AG04449 (cell line): ENCODE data around the gene UFD1.

Experiments used
- CTCF ChIA-PET: fragments of 350-600 bp; formaldehyde crosslinking; extraction: SDS; loops from one replicate; lab custom pipeline; 2021; ENCODE audit warnings: antibody characterized with exemption; lab: Yijun Ruan, JAX
- POLR2A ChIA-PET: fragments of 400-600, 350-600 bp; formaldehyde crosslinking; extraction: SDS; loops from one replicate; lab custom pipeline; 2020; ENCODE audit warnings: antibody characterized with exemption, inconsistent platforms; lab: Yijun Ruan, JAX
- DNase-seq: peaks from one replicate; pipeline ENCODE4 v3.0.0-alpha.2; 2010; ENCODE audit warnings: low read depth, low spot score
- H3K4me3 ChIP-seq: 2 replicates; pipeline ENCODE4 v1.5.1; 2011; ENCODE audit warnings: low read depth, mild to moderate bottlenecking, control low read depth, low read length
- CTCF ChIP-seq: IDR thresholded peaks from one replicate; pipeline ENCODE4 v1.5.1; 2011; ENCODE audit warnings: mild to moderate bottlenecking, moderate library complexity, low read length, control low read depth, inconsistent platforms; ENCODE audit not compliant: insufficient read depth; ENCODE audit errors: missing control alignments

UFD1 gene

GRCh38 chr22:19498866-19499190 lies 19.8 kb upstream of the UFD1 start:
- TF ChIP-seq CTCF, result no peak
- no peak for DNase-seq
- ChIA-PET POLR2A (no interaction called here), CTCF (interaction anchor here (4.2 kb wide), 1 partner anchor 132 kb away, joined by 66 read pairs; no protein-coding TSS in a partner anchor)
- no peak overlapping the region for H3K4me3 ChIP-seq

GRCh38 chr22:19498154-19498865 lies 19.3 kb upstream of the UFD1 start:
- POLR2A ChIA-PET, result no interaction called here
- no peak overlapping the region for H3K4me3 ChIP-seq
- DNase-seq, result no peak
- TF ChIP-seq CTCF, result no peak
- CTCF ChIA-PET, result interaction anchor here (0.8 to 4.2 kb wide), 3 partner anchors 13 to 136 kb away, joined by 3 to 66 read pairs (median 4); no protein-coding TSS in a partner anchor

GRCh38 chr22:19497245-19497644 lies 18.3 kb upstream of the UFD1 start:
- H3K4me3 ChIP-seq, result no peak overlapping the region
- DNase-seq, result peak; percentile 29
- ChIA-PET CTCF (interaction anchor here (0.8 to 4.2 kb wide), 2 partner anchors 12 to 133 kb away, joined by 3 to 66 read pairs; no protein-coding TSS in a partner anchor), POLR2A (interaction anchor here (0.6 kb wide), 1 partner anchor 180 kb away, joined by 5 read pairs; no protein-coding TSS in a partner anchor)
- no peak for TF ChIP-seq CTCF

- CTCF ChIA-PET, result interaction anchor here (0.9 to 4.2 kb wide), 6 partner anchors 13 to 134 kb away, joined by 3 to 66 read pairs (median 4); partner anchors contain the start of genes CDC45 and UFD1
- POLR2A ChIA-PET, result no interaction called here
- DNase-seq, result no peak
- no peak for TF ChIP-seq CTCF
- H3K4me3 ChIP-seq, result no peak overlapping the region
Measured at GRCh38 chr22:19496324-19496630, 17.3 kb upstream of the UFD1 start.

- no peak for DNase-seq
- H3K4me3 ChIP-seq, result no peak overlapping the region
- CTCF ChIA-PET, result interaction anchor here (0.9 to 4.2 kb wide), 6 partner anchors 13 to 135 kb away, joined by 3 to 66 read pairs (median 4); partner anchors contain the start of genes CDC45 and UFD1
- peak; percentile 5 for TF ChIP-seq CTCF
- POLR2A ChIA-PET, result no interaction called here
Measured at GRCh38 chr22:19495562-19496323, 16.8 kb upstream of the UFD1 start.

- ChIA-PET POLR2A (no interaction called here), CTCF (interaction anchor here (0.7 to 7.8 kb wide), 2 partner anchors 136 to 139 kb away, joined by 3 to 68 read pairs; no protein-coding TSS in a partner anchor)
- TF ChIP-seq CTCF, result no peak
- no peak overlapping the region for H3K4me3 ChIP-seq
- no peak for DNase-seq
Measured at GRCh38 chr22:19494676-19495173, 15.7 kb upstream of the UFD1 start.
